ENCODE data around the gene ZNF490.
"Not testable (repeated sequence)": the region's sequence is repeated elsewhere in the genome, so short reads cannot be mapped to it uniquely, and the experiment has no call there.

Gene ZNF490

DNA sequence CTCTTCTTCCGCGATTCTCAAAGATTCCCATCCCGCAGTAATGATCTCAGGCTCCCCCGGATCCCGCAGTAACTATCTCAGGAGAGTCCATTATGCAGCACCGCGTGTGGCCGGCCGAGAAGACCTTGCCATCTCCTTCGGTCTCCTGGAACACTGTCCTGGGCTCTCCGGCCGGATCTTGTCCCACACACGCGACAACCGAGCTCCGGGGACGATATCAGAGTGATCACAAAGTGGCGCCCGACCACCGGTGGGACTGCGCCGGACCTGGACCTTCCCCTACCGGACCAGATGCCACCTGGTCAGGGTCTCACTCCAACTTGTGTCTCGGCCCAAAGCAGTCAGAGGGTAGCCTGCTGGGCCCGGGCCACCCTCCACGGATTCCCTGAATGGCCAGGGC lies 31.9 kb upstream of the ZNF490 start:
- no peaks in the 10 kb centered on the region for H3K36me3 ChIP-seq (ENCODE audit: control insufficient read depth, insufficient read depth, low read length)
- no peak overlapping the region for H3K27ac ChIP-seq (ENCODE audit: low read depth, low read length)
- H3K9ac ChIP-seq (ENCODE audit: low read depth, low read length), result no peak overlapping the region
- no peaks in the 10 kb centered on the region for H3K9me3 ChIP-seq (ENCODE audit: control insufficient read depth, insufficient read depth, low read length)
- no peak overlapping the region for H3K4me3 ChIP-seq (ENCODE audit: low read depth, low read length)
- H3K4me1 ChIP-seq (ENCODE audit: control insufficient read depth, insufficient read depth, low read length), result 0 out of 2 replicates have a peak, but pooled peaks cover 3% of the 10 kb centered on the region
- H3K27me3 ChIP-seq (ENCODE audit: control insufficient read depth, insufficient read depth, low read length), result no peaks in the 10 kb centered on the region; the same call in 1 of the 2 replicates

DNA sequence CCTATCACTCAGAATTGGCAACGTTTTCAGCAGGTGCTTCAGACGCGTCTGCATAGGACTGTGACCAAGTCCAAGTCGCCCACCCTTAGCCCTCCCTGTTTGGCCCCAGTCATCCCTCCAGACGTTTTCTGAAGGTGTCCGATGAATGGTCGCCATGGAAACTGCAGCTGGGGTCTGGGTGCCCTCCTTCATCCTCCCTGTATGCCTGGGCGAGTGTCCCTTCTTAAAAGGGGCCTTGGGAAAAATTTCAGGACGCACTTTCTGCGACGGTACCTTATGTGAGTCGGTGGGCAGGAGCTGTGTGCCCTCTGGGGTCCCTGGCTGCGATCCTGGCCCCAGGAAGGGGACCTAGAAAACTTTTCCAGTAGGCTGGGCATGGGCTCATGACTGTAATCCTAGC lies 30.8 kb upstream of the ZNF490 start:
- H3K9ac ChIP-seq (ENCODE audit: low read depth, low read length), result no peak overlapping the region
- no peaks in the 10 kb centered on the region for H3K36me3 ChIP-seq (ENCODE audit: control insufficient read depth, insufficient read depth, low read length)
- H3K4me1 ChIP-seq (ENCODE audit: control insufficient read depth, insufficient read depth, low read length), result no peaks in the 10 kb centered on the region

DNA sequence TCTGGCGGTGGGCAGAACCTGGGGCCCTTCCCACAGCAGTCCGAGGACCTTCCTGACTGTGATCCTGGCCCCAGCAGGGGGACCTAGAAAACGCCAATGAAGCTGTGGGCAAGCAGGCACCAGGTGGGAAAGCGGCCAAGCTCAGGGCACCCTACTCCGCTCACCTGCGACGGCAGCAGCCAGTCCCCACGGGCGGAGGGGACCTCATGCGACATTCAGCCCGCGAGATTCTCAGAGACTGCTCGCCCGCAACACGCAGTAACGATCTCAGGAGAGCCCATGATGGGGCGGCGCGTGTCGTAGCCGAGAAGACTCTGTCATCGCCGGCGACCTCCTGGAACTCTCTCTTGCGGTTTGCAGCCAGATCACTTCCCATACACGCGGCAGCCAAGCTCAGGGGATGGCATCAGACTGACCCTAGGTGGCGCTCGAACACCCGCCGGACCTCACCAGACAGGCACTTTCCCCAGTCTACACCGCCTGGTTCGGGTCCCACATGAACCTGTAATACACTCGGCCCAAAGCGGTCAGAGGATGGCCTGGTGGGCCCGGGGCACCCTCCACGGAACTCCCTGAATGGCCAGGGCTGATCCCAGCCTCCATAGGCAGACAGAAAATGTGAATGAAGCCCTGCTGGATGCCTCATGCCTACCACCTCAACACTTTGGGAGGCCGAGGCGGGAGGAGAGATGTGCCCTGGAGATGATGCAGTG lies 29.4 kb upstream of the ZNF490 start:
- Histone ChIP-seq H3K4me3 (ENCODE audit: low read depth, low read length) (peak overlapping the region; percentile 57), H3K4me1 (ENCODE audit: control insufficient read depth, insufficient read depth, low read length) (no peaks in the 10 kb centered on the region), H3K9ac (ENCODE audit: low read depth, low read length) (peak overlapping the region; percentile 43; the same call in 1 of the 2 replicates), H3K36me3 (ENCODE audit: control insufficient read depth, insufficient read depth, low read length) (no peaks in the 10 kb centered on the region), H3K27ac (ENCODE audit: low read depth, low read length) (no peak overlapping the region), H3K9me3 (ENCODE audit: control insufficient read depth, insufficient read depth, low read length) (no peaks in the 10 kb centered on the region), H3K27me3 (ENCODE audit: control insufficient read depth, insufficient read depth, low read length) (no peaks in the 10 kb centered on the region; the same call in 1 of the 2 replicates)

More for the DNA sequence above, 30.8 kb upstream of the ZNF490 start:
- Histone ChIP-seq H3K4me3 (ENCODE audit: low read depth, low read length) (no peak overlapping the region), H3K27me3 (ENCODE audit: control insufficient read depth, insufficient read depth, low read length) (no peaks in the 10 kb centered on the region; the same call in 1 of the 2 replicates), H3K9me3 (ENCODE audit: control insufficient read depth, insufficient read depth, low read length) (no peaks in the 10 kb centered on the region), H3K27ac (ENCODE audit: low read depth, low read length) (no peak overlapping the region)

DNA sequence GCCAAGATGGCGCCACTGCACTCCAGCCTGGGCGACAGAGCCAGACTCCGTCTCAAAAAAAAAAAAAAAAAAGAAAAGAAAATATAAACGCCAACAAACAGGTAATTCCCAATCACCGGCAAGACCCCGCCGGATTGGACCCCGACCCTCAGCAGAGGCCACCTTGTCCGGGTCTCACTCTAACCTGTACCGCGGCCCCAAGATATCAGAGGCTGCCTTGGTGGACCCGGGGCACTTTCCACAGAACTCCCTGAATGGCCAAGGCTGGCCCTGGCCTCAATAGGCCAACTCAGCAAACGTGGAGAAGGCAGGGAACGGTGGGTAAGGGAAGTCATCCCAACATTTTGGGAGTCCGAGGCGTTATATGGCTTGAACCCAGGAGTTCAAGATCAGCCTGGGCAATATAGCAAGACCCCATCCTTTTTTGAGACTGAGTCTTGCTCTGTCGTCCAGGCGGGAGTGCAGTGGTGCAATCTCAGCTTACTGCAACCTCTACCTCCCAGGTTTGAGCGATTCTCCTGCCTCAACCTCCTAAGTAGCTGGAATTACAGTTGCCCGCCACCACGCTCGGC lies 28.1 kb upstream of the ZNF490 start:
- no peaks in the 10 kb centered on the region; the same call in 1 of the 2 replicates for H3K27me3 ChIP-seq (ENCODE audit: control insufficient read depth, insufficient read depth, low read length)
- no peak overlapping the region for H3K9ac ChIP-seq (ENCODE audit: low read depth, low read length)
- H3K4me1 ChIP-seq (ENCODE audit: control insufficient read depth, insufficient read depth, low read length), result no peaks in the 10 kb centered on the region
- H3K27ac ChIP-seq (ENCODE audit: low read depth, low read length), result no peak overlapping the region
- H3K4me3 ChIP-seq (ENCODE audit: low read depth, low read length), result no peak overlapping the region
- H3K36me3 ChIP-seq (ENCODE audit: control insufficient read depth, insufficient read depth, low read length), result no peaks in the 10 kb centered on the region
- H3K9me3 ChIP-seq (ENCODE audit: control insufficient read depth, insufficient read depth, low read length), result no peaks in the 10 kb centered on the region

DNA sequence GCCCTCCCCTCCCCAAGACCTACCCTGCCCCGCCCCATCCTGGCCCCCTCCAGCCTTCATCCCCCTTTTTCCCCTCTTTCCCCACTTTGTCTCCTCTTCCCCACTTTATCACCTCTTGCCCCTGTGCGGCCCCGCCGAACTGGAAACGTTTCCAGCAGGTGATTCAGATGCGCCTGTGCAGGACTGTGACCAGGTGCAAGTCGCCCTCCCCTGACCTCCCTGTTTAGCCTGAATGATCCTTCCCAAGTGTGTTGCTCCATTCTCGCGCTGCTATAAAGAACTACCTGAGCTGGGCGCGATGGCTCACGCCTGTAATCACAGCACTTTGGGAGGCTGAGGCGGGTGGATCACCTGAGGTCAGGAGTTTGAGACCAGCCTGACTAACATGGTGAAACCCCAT lies 26.0 kb upstream of the ZNF490 start:
- no peak overlapping the region for H3K9ac ChIP-seq (ENCODE audit: low read depth, low read length)
- H3K36me3 ChIP-seq (ENCODE audit: control insufficient read depth, insufficient read depth, low read length), result no peaks in the 10 kb centered on the region
- no peaks in the 10 kb centered on the region for H3K9me3 ChIP-seq (ENCODE audit: control insufficient read depth, insufficient read depth, low read length)
- H3K27me3 ChIP-seq (ENCODE audit: control insufficient read depth, insufficient read depth, low read length), result no peaks in the 10 kb centered on the region; the same call in 1 of the 2 replicates
- no peak overlapping the region for H3K4me3 ChIP-seq (ENCODE audit: low read depth, low read length)
- no peaks in the 10 kb centered on the region for H3K4me1 ChIP-seq (ENCODE audit: control insufficient read depth, insufficient read depth, low read length)
- H3K27ac ChIP-seq (ENCODE audit: low read depth, low read length), result no peak overlapping the region

DNA sequence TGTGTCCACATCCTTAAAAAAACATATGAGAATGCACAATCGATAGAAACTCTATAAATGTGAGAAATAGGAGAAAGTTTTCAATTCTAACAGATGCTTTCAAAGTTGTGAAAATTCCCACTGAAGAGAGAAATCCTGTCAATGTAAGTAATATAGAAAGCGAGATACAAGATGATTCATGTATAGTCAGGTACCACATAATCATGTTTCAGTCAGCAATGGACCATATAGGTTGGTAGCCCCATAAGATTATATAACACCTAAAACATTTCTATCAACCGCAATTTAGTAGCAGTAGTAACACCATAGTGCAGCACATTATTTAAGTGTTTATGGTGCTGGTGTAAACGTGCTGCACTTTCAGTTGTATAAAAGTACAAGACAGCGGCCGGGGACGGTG lies 18.6 kb upstream of the ZNF490 start:
- H3K9me3 ChIP-seq (ENCODE audit: control insufficient read depth, insufficient read depth, low read length), result peaks cover 37% of the 10 kb centered on the region
- peaks cover 63% of the 10 kb centered on the region for H3K36me3 ChIP-seq (ENCODE audit: control insufficient read depth, insufficient read depth, low read length)

DNA sequence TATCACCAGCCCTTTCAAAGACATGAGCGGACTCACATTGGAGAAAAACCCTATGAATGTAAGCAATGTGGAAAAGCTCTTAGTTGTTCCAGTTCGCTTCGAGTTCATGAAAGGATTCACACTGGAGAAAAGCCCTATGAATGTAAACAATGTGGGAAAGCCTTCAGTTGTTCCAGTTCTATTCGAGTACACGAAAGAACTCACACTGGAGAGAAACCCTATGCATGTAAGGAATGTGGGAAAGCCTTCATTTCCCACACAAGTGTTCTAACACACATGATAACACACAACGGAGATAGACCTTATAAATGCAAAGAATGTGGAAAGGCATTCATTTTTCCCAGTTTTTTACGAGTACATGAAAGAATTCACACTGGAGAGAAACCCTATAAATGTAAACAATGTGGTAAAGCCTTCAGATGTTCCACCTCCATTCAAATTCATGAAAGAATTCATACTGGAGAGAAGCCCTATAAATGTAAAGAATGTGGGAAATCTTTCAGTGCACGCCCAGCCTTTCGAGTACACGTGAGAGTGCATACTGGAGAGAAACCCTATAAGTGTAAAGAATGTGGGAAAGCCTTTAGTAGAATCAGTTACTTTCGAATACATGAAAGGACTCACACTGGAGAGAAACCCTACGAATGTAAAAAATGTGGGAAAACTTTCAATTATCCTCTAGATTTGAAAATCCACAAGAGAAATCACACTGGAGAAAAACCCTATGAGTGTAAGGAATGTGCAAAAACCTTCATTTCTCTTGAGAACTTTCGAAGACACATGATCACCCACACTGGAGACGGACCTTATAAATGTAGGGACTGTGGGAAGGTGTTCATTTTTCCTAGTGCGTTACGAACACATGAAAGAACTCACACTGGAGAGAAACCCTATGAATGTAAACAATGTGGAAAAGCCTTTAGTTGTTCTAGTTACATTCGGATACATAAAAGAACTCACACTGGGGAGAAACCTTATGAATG lies 17.7 kb upstream of the ZNF490 start:
- H3K4me1 ChIP-seq (ENCODE audit: control insufficient read depth, insufficient read depth, low read length), result no peaks in the 10 kb centered on the region
- H3K9me3 ChIP-seq (ENCODE audit: control insufficient read depth, insufficient read depth, low read length), result peaks cover 37% of the 10 kb centered on the region
- no peaks in the 10 kb centered on the region for H3K27me3 ChIP-seq (ENCODE audit: control insufficient read depth, insufficient read depth, low read length)
- no peak overlapping the region for H3K4me3 ChIP-seq (ENCODE audit: low read depth, low read length)
- H3K9ac ChIP-seq (ENCODE audit: low read depth, low read length), result no peak overlapping the region
- peaks cover 71% of the 10 kb centered on the region for H3K36me3 ChIP-seq (ENCODE audit: control insufficient read depth, insufficient read depth, low read length)
- H3K27ac ChIP-seq (ENCODE audit: low read depth, low read length), result no peak overlapping the region

More for the DNA sequence above, 18.6 kb upstream of the ZNF490 start:
- H3K27ac ChIP-seq (ENCODE audit: low read depth, low read length), result no peak overlapping the region
- H3K4me1 ChIP-seq (ENCODE audit: control insufficient read depth, insufficient read depth, low read length), result no peaks in the 10 kb centered on the region
- H3K9ac ChIP-seq (ENCODE audit: low read depth, low read length), result no peak overlapping the region
- H3K4me3 ChIP-seq (ENCODE audit: low read depth, low read length), result no peak overlapping the region
- H3K27me3 ChIP-seq (ENCODE audit: control insufficient read depth, insufficient read depth, low read length), result no peaks in the 10 kb centered on the region

DNA sequence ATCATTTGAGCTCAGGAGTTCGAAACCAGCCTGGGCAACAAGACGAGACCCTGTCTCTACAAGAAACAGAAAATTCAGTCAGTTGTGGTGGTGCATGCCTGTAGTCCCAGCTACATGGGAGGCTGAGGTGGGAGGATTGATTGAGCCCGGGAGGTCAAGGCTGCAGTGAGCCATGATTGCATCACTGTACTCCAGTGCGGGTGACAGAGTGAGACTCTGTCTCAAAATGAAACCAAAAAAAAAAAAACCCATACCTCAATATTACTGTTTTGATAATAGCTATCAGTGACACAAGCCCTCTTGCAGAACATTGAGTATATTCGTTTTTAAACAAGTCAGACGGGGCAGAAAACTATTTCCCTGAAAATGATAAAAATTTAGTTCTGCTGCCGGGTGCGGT lies 16.3 kb upstream of the ZNF490 start:
- Histone ChIP-seq H3K9me3 (ENCODE audit: control insufficient read depth, insufficient read depth, low read length) (peaks cover 37% of the 10 kb centered on the region), H3K36me3 (ENCODE audit: control insufficient read depth, insufficient read depth, low read length) (peaks cover 74% of the 10 kb centered on the region), H3K27me3 (ENCODE audit: control insufficient read depth, insufficient read depth, low read length) (no peaks in the 10 kb centered on the region), H3K9ac (ENCODE audit: low read depth, low read length) (no peak overlapping the region), H3K27ac (ENCODE audit: low read depth, low read length) (no peak overlapping the region), H3K4me3 (ENCODE audit: low read depth, low read length) (no peak overlapping the region), H3K4me1 (ENCODE audit: control insufficient read depth, insufficient read depth, low read length) (no peaks in the 10 kb centered on the region)

DNA sequence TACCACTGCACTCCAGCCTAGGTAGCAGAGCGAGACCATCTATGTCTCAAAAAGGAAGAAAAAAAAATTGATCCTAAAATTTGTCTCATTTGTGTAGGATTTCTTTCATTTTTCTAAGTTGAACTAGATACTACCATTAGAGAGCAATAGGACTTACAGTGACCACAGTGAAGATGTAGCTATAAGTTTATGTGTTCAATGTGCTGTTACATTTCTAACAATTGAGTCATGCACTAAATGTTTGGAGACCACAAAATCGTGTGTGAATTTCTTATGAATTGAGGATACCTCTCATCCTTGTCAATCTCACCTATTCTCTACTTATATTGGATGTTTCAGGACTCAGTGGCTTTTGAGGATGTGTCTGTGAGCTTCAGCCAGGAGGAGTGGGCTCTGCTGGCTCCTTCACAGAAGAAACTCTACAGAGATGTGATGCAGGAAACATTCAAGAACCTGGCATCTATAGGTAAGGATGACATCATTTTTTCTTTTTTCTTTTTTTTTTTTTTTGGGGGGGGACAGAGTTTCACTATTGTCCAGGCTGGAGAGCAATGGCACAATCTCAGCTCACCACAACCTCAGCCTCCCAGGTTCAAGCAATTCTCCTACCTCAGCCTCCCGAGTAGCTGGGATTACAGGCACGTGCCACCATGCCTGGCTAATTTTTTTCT lies 12.9 kb upstream of the ZNF490 start:
- no peak overlapping the region for H3K27ac ChIP-seq (ENCODE audit: low read depth, low read length)
- H3K9me3 ChIP-seq (ENCODE audit: control insufficient read depth, insufficient read depth, low read length), result peaks cover 19% of the 10 kb centered on the region
- no peaks in the 10 kb centered on the region for H3K27me3 ChIP-seq (ENCODE audit: control insufficient read depth, insufficient read depth, low read length)
- H3K4me3 ChIP-seq (ENCODE audit: low read depth, low read length), result no peak overlapping the region
- H3K9ac ChIP-seq (ENCODE audit: low read depth, low read length), result no peak overlapping the region
- H3K4me1 ChIP-seq (ENCODE audit: control insufficient read depth, insufficient read depth, low read length), result no peaks in the 10 kb centered on the region
- peaks cover 51% of the 10 kb centered on the region for H3K36me3 ChIP-seq (ENCODE audit: control insufficient read depth, insufficient read depth, low read length)

DNA sequence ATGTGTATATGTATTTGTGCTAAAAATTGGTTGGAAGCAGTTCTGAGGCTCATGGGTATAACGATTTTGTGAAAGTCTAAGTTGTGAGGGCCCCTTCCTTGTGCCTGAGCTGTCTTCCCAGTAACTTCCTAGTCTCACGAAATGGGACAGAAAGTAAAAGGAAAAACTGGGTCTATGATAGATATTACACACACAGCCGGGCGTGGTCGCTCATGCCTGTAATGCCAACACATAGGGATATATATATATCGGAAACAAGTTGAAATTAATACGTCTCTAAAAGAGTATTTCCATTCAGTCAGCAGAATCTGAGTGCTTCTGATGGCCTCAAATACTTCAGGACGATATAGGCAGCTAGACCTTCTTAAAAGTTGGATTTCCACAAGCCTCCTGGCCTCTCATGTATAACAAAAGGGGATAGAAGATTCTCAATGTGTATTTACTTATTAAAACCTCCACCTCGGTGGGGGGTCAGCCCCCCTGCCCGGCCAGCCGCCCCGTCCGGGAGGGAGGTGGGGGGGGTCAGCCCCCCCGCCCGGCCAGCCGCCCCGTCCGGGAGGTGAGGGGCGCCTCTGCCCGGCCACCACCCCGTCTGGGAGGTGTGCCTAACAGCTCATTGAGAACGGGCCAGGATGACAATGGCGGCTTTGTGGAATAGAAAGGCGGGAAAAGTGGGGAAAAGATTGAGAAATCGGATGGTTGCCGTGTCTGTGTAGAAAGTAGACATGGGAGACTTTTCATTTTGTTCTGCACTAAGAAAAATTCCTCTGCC lies 10.8 kb upstream of the ZNF490 start:
- H3K9me3 ChIP-seq (ENCODE audit: control insufficient read depth, insufficient read depth, low read length); H3K4me3 ChIP-seq (ENCODE audit: low read depth, low read length); H3K27me3 ChIP-seq (ENCODE audit: control insufficient read depth, insufficient read depth, low read length); H3K4me1 ChIP-seq (ENCODE audit: control insufficient read depth, insufficient read depth, low read length); H3K9ac ChIP-seq (ENCODE audit: low read depth, low read length): not testable (repeated sequence)
- Histone ChIP-seq H3K36me3 (ENCODE audit: control insufficient read depth, insufficient read depth, low read length) (peaks cover 33% of the 10 kb centered on the region), H3K27ac (ENCODE audit: low read depth, low read length) (peak overlapping the region; percentile 32)
